ENCODE results near the gene EIF3A.
A peak's percentile ranks its signal among the peaks of the same experiment; 100 is the strongest.

Gene EIF3A

DNA sequence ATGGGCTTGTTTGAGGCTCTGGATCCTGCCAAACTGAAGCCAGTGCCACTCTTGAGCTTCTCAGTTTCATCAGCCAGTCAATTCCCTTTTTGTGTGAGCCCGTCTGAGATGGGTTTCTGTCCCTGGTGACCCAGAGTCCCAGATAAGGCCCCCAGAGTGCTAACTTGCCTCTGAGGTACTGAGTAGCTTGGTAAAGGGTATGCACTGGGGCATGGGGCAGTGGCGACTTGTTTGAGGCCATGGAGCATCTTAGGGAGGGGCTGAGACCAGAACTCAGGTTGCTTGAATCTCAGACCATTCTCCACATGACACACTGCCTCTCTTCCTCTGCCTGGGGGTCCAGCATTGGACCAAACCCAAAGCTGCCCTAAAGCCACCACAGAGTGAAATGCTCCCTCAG lies 86.3 kb downstream of the EIF3A start:
- FAIRE-seq (no peak), DNase-seq (ENCODE audit: insufficient read length) (no peak)
- TF ChIP-seq POLR2A (IDR thresholded peaks at IDR 0.05; ENCODE audit: low read depth, low read length) (no peak), POLR2AphosphoS5 (IDR thresholded peaks at IDR 0.05; ENCODE audit: low read depth, low read length) (no peak), TAF1 (IDR thresholded peaks at IDR 0.05; ENCODE audit: borderline replicate concordance, low read depth, low read length) (no peak)

DNA sequence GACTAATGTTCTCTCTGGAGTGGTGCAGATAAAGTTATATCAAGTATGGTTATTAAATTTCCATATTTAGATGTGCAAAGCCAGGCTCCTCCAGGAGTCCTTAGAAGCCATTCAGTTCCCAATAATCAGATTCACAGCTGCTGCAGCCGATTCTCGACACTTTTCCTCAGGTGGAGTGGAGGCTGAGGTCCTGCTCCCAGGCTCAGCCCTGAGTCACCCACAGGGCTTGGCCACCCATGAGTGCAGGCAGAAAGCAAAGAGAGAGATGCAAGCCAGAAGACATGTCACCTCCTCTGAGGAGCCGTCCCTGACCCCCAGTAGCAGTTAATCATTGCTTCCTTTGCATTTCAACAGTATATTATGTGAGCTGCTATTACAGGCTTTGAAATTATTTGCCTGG lies 87.4 kb downstream of the EIF3A start:
- no peak for DNase-seq (ENCODE audit: insufficient read length)
- FAIRE-seq = no peak
- TF ChIP-seq POLR2A (IDR thresholded peaks at IDR 0.05; ENCODE audit: low read depth, low read length) (no peak), POLR2AphosphoS5 (IDR thresholded peaks at IDR 0.05; ENCODE audit: low read depth, low read length) (no peak), TAF1 (IDR thresholded peaks at IDR 0.05; ENCODE audit: borderline replicate concordance, low read depth, low read length) (no peak)

DNA sequence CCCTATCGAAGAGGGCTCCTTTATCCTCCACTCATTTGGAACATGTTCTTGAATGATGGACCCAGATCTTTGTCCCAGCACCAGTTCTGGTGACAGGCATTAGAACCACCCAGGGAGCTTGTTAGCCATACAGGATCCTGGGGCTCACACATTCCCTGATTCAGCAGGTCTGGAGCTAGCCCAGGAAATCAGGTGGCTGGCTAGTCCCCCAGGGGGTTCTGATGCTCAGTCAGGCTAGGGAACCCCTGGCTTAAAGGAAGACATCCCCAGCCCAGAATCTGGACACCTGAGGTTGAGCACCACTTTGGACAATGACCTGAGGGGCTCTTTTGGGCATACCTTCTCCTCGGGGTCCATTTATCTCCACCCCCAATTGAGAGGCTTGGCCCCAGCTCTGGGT lies 88.1 kb downstream of the EIF3A start:
- FAIRE-seq = no peak
- no peak for DNase-seq (ENCODE audit: insufficient read length)
- TF ChIP-seq TAF1 (IDR thresholded peaks at IDR 0.05; ENCODE audit: borderline replicate concordance, low read depth, low read length) (no peak), POLR2AphosphoS5 (IDR thresholded peaks at IDR 0.05; ENCODE audit: low read depth, low read length) (no peak), POLR2A (IDR thresholded peaks at IDR 0.05; ENCODE audit: low read depth, low read length) (no peak)

DNA sequence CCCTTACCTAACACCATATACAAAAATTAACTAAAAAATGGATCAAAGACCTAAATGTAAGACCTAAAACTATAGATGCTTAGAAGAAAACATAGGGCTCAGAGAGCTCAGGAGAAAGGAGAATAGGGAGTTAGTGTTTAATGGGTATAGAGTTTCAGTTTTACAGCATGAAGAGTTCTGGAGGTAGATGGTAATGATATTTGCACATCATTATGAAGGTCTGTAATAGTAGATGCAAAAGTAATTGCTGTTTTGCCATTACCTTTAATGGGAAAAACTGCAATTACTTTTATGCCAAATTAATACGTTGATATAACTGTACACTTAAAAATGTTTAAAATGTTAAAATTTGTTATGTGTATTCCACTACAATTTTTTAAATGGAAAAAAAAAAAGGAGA lies 90.3 kb downstream of the EIF3A start:
- no peak for DNase-seq (ENCODE audit: insufficient read length)
- FAIRE-seq = no peak
- TF ChIP-seq POLR2AphosphoS5 (IDR thresholded peaks at IDR 0.05; ENCODE audit: low read depth, low read length) (no peak), TAF1 (IDR thresholded peaks at IDR 0.05; ENCODE audit: borderline replicate concordance, low read depth, low read length) (no peak), POLR2A (IDR thresholded peaks at IDR 0.05; ENCODE audit: low read depth, low read length) (no peak)

DNA sequence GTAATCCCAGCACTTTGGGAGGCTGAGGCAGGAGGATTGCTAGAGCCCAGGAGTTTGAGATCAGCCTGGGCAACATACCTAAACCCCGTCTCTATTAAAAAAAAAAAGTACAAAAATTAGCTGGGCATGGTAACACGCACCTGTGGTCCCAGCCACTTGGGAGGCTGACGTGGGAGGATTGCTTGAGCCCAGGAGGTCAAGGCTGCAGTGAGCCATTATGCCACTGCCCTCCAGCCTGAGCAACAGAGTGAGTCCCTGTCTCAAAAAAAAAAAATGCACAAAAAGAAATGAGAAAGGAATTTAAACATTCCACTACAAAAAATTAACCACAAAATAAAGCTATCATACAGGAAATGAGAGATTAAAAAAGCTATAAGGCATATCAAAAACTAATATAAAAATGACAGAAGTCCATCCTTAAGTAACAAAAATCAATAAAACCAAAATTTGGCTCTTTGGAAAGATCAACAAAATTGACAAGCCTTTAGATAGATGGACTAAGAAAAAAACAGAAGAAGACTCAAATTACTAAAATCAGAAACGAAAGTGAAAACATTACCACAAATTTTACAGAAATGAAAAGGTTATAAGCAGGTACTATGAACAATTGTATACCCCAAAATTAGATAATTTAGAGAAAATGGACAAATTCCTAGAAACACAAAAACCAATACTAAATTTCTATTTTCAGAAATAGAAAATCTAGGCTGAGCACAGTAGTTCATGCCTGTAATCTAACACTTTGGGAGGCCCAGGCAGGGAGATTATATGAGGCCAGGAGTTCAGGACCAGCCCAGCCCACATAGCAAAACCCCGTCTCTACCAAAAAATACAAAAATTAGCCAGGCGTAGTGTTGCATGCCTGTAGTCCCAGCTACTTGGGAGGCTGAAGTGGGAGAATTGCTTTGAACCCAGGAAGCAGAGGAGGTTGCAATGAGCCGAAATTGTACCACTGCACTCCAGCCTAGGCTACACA lies 93.5 kb downstream of the EIF3A start:
- TF ChIP-seq TAF1 (IDR thresholded peaks at IDR 0.05; ENCODE audit: borderline replicate concordance, low read depth, low read length) (no peak), POLR2AphosphoS5 (IDR thresholded peaks at IDR 0.05; ENCODE audit: low read depth, low read length) (no peak), POLR2A (IDR thresholded peaks at IDR 0.05; ENCODE audit: low read depth, low read length) (no peak)

DNA sequence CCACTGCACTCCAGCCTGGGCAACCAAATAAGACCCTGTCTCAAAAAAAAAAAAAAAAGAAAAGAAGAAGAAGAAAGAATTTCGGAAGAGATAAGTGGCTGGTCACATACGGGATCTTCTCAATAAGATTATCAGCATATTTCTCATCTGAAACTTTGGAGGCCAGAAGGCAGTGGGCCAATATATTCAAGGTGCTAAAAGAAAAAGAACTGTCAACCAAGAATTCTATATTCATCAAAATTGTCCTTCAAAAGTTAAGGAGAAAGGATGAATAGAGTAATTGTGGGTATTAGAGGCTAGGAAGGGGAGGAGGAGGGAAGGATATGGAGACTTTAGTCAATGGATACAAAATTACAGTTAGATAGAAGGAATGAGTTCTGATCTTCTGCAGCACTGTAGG lies 95.0 kb downstream of the EIF3A start:
- no peak for TF ChIP-seq POLR2AphosphoS5 (IDR thresholded peaks at IDR 0.05; ENCODE audit: low read depth, low read length)
- no peak for TF ChIP-seq POLR2A (IDR thresholded peaks at IDR 0.05; ENCODE audit: low read depth, low read length)
- no peak for TF ChIP-seq TAF1 (IDR thresholded peaks at IDR 0.05; ENCODE audit: borderline replicate concordance, low read depth, low read length)

More for the DNA sequence above, 93.5 kb downstream of the EIF3A start:
- peak; percentile 9 for FAIRE-seq
- no peak for DNase-seq (ENCODE audit: insufficient read length)

More for the DNA sequence above, 95.0 kb downstream of the EIF3A start:
- DNase-seq (ENCODE audit: insufficient read length) = no peak
- FAIRE-seq = no peak

Data from GM12892 (cell line).